ENCODE results near the gene XCL1.
"Not testable (repeated sequence)": the region's sequence is repeated elsewhere in the genome, so short reads cannot be mapped to it uniquely, and the experiment has no call there.

The XCL1 gene

DNA sequence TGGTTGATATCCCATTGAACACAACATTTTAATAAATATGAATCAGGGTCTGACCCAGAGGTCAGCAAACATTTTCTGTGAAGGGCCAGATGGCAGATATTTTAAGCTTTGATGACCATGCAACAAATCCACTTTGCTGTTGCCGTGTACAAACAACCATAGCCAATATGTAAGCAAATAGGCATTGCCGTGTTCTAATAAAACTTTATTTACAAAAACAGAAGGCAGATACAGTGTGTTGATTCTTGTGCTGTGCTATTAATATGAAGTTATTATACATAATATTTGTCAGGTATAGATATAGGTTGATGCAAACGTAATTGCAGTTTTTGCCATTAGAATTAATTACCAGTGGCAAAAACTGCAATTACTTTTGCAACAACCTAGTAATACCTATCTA lies 8.8 kb upstream of the XCL1 start:
- no peak for DNase-seq (ENCODE audit: low read depth)

DNA sequence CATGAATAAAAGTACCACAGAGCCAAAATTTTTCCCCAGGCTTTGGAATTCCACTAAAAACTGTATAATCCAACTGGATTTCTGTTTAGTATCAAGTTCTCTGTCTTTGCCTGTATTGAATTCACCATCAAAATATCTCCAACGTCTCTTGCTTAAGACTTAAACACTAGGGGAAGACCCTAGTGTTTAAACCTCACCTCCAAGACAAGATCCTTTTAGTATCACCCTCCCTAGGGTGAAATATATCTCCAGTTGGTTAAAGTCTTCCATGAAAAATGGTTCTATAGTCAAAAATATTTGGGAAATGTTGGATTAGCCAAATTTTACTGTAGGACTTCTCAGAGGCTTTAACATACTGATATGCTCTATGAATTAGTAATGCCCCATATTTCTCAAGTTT lies 8.1 kb upstream of the XCL1 start:
- DNase-seq (ENCODE audit: low read depth): no peak

GRCh38 chr1:168570652-168571051 lies 5.8 kb upstream of the XCL1 start:
- DNase-seq (ENCODE audit: low read depth): no peak

DNA sequence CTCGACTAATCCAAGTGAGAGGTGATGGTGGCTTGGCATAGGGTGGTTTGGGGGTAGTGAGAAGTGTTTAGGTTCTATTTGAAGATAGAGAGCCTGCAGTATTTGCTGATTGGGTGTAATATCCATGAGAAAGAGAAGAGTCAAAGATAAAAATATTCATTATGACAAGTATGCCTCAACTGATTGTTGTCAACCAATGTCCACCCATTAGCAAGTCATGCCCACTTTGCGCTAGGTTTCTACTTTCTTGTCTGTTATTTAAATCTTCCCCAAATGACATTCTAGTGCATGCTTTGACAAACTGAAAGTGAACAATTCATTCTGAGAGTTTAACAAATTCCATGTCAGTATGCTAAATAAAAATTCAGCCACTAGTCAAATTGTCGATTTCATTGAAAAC lies 3.8 kb upstream of the XCL1 start:
- no peak for DNase-seq (ENCODE audit: low read depth)

GRCh38 chr1:168574234-168574633 lies 2.2 kb upstream of the XCL1 start:
- DNase-seq (ENCODE audit: low read depth): not testable (repeated sequence)

DNA sequence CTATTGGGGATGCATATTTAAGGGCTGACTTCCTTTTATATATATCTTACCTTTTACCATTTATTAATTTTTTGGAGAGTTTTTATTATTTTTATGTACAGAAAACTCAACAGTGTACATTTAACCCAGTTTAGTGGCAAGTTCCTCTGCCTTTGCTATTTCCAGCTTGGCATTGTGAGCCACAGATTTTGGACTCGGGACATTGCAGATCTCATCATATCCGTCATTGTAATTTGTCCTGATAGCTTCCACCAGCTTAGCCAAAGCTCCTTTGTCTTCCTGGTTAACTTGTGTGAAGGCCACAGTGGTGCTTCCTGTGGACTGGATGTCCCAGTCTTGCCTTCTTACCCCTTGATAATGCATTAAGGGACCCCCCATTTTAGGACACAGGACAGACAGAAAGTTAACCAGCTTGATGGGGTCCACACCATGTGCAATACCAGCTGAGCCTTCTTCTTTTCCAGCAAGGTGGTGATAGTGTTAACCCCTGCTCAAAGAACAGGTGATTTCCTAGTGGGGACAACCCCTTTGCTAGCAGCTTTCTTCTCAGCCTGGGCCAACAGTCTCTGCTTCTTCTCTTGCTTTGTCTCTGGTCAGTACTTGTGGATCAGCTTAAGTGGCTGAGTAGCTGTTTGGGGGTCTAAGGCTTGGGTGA lies 2.3 kb downstream of the XCL1 start:
- not testable (repeated sequence) for DNase-seq (ENCODE audit: low read depth)

- DNase-seq (ENCODE audit: low read depth): not testable (repeated sequence)
Observed at GRCh38 chr1:168580290-168580689, 3.9 kb downstream of the XCL1 start.

DNA sequence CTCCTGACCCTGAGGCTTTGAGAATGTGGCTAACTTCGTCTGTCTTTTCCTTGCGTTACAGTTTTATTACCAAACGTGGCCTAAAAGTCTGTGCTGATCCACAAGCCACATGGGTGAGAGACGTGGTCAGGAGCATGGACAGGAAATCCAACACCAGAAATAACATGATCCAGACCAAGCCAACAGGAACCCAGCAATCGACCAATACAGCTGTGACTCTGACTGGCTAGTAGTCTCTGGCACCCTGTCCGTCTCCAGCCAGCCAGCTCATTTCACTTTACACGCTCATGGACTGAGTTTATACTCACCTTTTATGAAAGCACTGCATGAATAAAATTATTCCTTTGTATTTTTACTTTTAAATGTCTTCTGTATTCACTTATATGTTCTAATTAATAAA lies 4.6 kb downstream of the XCL1 start:
- not testable (repeated sequence) for DNase-seq (ENCODE audit: low read depth)

DNA sequence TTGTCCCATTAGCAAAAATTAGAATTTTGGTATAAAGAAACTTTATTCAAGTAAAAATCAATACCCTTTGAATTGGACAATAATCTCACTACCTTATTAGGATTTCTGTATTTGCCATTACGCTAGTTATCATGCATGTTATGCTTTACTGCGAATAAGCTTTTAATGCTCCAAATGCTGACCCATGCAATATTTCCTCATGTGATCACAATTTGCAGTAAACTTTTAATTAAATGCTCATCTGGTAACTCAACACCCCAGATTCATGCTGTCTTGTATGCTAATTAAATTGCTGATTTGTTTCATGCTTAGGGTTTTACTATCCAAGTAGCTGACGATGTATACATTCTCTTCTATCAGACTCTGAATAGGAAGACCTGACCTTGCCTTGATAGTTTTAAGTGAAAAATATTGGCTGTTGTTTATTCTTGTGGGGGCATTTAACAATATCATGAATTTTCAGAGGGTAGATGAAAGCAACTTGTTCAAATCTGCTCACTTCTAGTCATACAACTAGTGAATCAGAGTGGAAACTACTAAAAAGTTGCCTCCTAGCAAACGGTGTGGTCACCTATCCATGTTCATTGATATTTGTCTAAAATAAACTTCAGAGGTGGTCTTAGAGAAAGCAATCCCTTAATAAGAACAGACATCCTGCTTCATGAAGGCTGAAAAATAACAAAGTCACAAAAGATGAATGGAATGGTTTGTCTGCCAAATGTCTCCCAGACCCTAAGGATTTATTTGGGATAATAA lies 5.6 kb downstream of the XCL1 start:
- DNase-seq (ENCODE audit: low read depth): no peak

GRCh38 chr1:168582688-168583336 lies 6.4 kb downstream of the XCL1 start:
- no peak for DNase-seq (ENCODE audit: low read depth)

DNA sequence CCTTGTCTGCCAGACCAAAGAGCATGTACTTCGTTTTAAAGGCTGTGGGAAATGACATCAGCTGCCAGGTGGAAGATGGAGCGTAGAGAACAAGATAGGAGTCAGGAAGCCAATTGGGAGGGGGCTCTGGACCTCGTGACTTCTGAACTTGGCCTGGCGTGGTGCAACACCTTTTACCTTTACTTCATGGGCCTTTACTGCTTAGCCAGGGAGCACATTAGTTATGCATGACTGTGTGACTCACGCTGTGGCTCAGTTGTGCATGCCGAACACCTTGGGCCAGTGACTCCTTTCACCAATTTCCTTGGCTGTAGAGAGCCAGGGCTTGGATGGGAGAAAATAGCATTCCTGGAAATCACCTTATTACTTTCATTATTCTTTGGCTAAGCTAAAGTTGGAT lies 7.2 kb downstream of the XCL1 start:
- DNase-seq (ENCODE audit: low read depth): no peak

- DNase-seq (ENCODE audit: low read depth): no peak
Observed at GRCh38 chr1:168585191-168585590, 8.8 kb downstream of the XCL1 start.

- no peak for DNase-seq (ENCODE audit: low read depth)
Observed at GRCh38 chr1:168585937-168586336, 9.5 kb downstream of the XCL1 start.

DNA sequence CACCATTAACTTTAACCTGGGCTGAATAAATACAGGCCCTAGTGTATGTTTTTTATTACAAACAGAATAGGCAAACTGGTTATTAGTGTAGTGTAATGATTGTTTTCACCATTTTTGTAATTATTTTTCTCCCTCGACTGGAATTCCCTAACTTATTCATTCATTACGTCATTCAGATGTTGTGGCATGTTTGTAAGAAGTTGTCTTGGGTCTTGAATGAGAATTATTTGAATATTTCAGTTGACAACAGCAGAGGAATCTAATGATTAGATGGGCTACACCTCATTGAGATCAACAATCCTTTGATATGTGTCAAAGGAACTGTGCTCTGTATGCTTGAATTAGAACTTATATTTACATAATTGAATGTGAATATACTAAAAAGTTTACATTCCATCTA lies 12.8 kb downstream of the XCL1 start:
- DNase-seq (ENCODE audit: low read depth): no peak

- no peak for DNase-seq (ENCODE audit: low read depth)
Observed at GRCh38 chr1:168591066-168591465, 14.7 kb downstream of the XCL1 start.

- DNase-seq (ENCODE audit: low read depth): no peak
Observed at GRCh38 chr1:168591641-168592250, 15.3 kb downstream of the XCL1 start.

GRCh38 chr1:168595403-168595802 lies 19.0 kb downstream of the XCL1 start:
- not testable (repeated sequence) for DNase-seq (ENCODE audit: low read depth)

DNA sequence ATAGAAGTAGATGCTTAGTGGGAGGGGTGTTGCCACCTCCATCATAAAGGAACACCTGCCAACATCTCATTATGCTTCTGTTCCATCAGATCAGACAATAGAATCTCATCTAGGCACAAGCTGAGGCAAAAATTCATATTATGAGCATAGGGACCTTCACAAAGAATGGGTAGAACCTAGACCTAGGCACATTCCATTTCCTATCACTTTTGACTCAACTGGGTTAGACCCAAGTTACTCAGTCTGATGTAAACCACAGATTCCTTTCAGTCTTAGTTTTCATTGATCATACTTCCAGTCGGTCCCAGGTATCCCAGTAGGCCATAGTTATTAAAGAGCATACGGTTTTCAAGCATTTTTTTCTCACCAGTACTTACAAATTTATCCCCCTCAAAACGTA lies 21.7 kb downstream of the XCL1 start:
- no peak for DNase-seq (ENCODE audit: low read depth)

DNA sequence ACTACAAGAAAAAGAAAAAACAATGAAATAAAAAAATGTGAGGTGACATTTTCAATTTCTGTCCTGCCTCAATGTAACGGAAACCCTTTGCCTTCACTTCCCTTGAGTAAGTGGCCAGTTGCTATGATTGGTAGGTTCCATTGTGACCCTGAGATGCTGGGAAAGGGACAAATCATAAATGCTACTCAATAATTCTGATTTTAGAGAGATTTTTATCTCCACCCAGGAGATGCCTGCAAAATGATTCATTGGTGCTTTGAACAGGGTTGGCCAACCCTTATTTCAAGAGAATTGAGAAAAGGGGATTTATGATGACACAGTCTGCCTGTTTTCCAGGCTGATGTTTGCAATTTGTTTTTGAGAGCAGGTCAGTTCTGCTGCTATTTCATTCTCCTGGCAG lies 22.5 kb downstream of the XCL1 start:
- no peak for DNase-seq (ENCODE audit: low read depth)

DNA sequence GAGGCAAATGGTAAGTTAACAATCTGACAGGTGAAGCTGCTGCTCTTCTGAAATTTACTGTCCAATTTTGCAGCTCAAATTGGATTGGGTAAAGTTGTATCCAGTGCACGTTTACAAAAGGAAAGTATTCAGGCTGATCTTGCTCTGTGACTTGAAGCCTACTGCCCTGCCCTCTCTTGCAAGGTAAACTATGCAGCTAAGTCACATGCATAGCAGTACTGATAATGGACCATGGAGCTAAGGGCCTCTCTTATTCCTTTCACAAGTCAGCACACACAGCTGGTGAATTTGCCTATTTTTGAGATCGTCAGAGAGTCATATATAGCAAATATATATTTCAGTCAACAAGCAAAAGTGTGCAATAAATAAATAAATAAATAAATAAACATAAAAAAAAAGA lies 23.2 kb downstream of the XCL1 start:
- DNase-seq (ENCODE audit: low read depth): no peak

DNA sequence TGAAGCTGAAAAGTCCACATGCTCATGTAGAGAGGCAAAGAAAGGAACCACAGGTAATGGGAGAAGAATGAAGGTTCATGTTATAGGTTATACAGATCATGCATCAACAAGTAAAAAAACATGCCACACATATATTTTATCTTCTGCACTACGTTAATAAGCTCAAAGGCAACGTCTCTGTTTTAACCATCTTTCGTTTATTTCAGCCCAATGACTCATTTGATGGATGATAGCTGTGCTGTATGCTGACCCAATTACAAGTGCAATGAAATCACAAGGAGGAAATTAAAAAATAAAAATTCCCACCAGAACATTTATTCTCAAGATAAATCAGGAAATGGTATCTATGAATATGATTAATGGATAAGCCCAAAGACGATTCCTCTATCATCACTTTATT lies 24.6 kb downstream of the XCL1 start:
- DNase-seq (ENCODE audit: low read depth): no peak

DNA sequence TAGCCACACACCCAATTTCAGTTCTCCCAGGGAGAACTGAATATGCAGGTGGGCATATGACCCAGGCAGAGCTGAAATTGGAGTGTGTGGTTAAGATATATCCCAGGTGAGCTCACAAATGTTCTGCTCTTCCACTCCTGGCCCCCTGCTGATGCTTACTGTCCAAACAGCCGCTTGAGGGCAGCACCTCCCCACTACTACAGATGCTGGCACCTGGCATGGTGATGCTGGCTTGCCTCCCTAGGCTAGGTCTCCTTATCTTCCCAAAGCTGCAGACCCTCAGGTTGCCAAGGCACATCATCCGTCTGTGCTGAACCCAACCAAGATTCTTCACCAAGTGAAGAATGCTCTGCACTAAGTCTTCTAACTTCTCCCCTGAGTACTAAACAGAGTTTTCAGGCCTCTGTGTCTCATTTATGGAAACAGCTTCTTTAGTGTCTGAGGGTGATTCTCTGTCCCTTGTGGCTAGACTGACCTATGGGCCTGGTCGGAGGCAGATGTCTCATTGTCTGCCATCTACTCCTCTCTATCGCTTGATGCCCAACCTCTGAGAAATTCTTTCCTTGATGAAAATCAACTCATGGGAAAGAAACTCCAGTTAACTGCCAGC lies 27.2 kb downstream of the XCL1 start:
- DNase-seq (ENCODE audit: low read depth): peak; percentile 43

DNA sequence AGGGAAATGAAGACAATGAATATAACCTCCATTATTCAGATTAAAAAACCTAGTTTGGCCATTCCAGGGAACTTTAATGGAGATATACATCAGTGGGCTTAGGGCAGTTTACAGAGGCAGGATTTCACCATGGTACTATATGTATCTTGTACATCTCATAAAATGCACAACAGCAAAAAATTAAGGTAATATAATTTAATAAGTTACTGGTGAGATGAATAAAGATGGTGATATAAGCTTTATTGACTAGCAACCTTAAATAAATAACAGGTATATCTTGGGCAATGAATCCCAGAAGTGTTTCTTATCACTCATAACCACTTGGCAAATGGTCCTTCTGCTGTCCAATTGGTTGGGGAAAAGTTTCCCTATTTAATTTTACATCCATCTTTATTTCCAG lies 29.0 kb downstream of the XCL1 start:
- DNase-seq (ENCODE audit: low read depth): no peak
